ENCODE data around the gene RASSF8. TPM values are rescaled to one million over a fixed set of nuclear protein-coding genes. Genes with fewer than 3 reads are reported as not detected.

RASSF8 gene
- total and polyA plus RNA-seq, 2 of the 8 experiments (the other 6 are each of a cell fraction or from before 2014, with no cell fraction given): 6.4 to 46.7 TPM

GRCh38 chr12:26032290-26032689 is 73.8 kb downstream of the RASSF8 start:
- no peaks in the 10 kb centered on the region for H3K36me3 ChIP-seq (ENCODE audit: control insufficient read depth in 2 of 4, insufficient read depth in 4 of 4, low read length in 3 of 4)
- no peak overlapping the region for H4K91ac ChIP-seq (replicated peaks; ENCODE audit: insufficient read length, low read length)
- H3K56ac ChIP-seq (replicated peaks; ENCODE audit: insufficient read length, low read depth, low read length): no peak overlapping the region
- no peak overlapping the region for H2BK5ac ChIP-seq (ENCODE audit: low read depth, low read length)
- no peak overlapping the region for H4K8ac ChIP-seq (ENCODE audit: extremely low read depth, insufficient read depth, low read length)
- peaks cover 0 to 32% of the 10 kb centered on the region in 2 experiments; a peak in 2 of 4 replicates for H3K79me2 ChIP-seq (ENCODE audit: control insufficient read depth in 1 of 2, insufficient read depth in 2 of 2, low read length in 2 of 2)
- H2AK5ac ChIP-seq (ENCODE audit: low read depth, low read length): no peak overlapping the region
- CTCF ChIA-PET (ENCODE audit: partially characterized antibody): interaction anchor here (1.0 to 2.3 kb wide), 7 partner anchors 10 to 596 kb away, joined by 3 to 6 read pairs (median 5); no protein-coding TSS in a partner anchor
- H2AFZ ChIP-seq (ENCODE audit: low read length): no peak overlapping the region
- peaks cover 10% of the 10 kb centered on the region for H3K79me1 ChIP-seq (ENCODE audit: low read depth, low read length)
- H2BK12ac ChIP-seq (ENCODE audit: low read depth, low read length): no peak overlapping the region
- H2BK15ac ChIP-seq (ENCODE audit: low read length): no peak overlapping the region
- H3K4me3 ChIP-seq (ENCODE audit: extremely low read depth in 1 of 4, insufficient read depth in 2 of 4, low read depth in 3 of 4, low read length in 4 of 4): no peak overlapping the region
- H3K23ac ChIP-seq (ENCODE audit: insufficient read length): no peak overlapping the region
- no peak overlapping the region for H2BK120ac ChIP-seq (replicated peaks; ENCODE audit: low read depth, low read length)
- no peak overlapping the region for H2BK20ac ChIP-seq (ENCODE audit: low read length)
- no peaks in the 10 kb centered on the region for H3K9me3 ChIP-seq (ENCODE audit: insufficient read depth in 2 of 2, low read depth in 1 of 2, low read length in 1 of 2)
- H3K4me1 ChIP-seq (replicated peaks in 1 of 4; ENCODE audit: control insufficient read depth in 3 of 4, insufficient read depth in 4 of 4, low read length in 3 of 4): peaks cover 0 to 2% (median 0%) of the 10 kb centered on the region in 4 experiments; a peak in 2 of 7 replicates
- no peak overlapping the region for H4K5ac ChIP-seq (ENCODE audit: insufficient read length, low read depth, low read length)
- 81% methylated on average over 1 of the region's 1 CpG; no CpG with 5 or more reads in 1 of the 2 experiments for whole genome bisulfite sequencing, 2 experiments (ENCODE audit: extremely low coverage in 1 of 2, insufficient coverage in 1 of 2, insufficient read length in 1 of 2, insufficient replicate concordance in 2 of 2, low coverage in 1 of 2, low lambda C conversion rate in 2 of 2, missing lambda C conversion rate in 1 of 2)
- DNase-seq (ENCODE audit: low read depth in 1 of 2, low spot score in 2 of 2) (no peak), FAIRE-seq (no peak)
- TF ChIP-seq NANOG (IDR thresholded peaks at IDR 0.05; ENCODE audit: insufficient read depth, low read depth, low read length, poor library complexity, severe bottlenecking) (no peak), SP4 (IDR thresholded peaks at IDR 0.05; ENCODE audit: low read length) (no peak), KDM4A (IDR thresholded peaks at IDR 0.05; ENCODE audit: low read depth, low read length, severe bottlenecking) (no peak), HDAC2 (IDR thresholded peaks at IDR 0.05; ENCODE audit: borderline replicate concordance in 1 of 2, low read depth in 2 of 2, low read length in 2 of 2) (no peak), CEBPB (IDR thresholded peaks at IDR 0.05; ENCODE audit: low read depth, low read length) (no peak), SIN3A (conservative IDR thresholded peaks at IDR 0.05 in 1 of 2, IDR thresholded peaks at IDR 0.05 in 1 of 2; ENCODE audit: low read depth in 1 of 2, low read length in 2 of 2) (no peak), SAP30 (IDR thresholded peaks at IDR 0.05; ENCODE audit: insufficient read depth, insufficient replicate concordance, low read length) (no peak), FOSL1 (IDR thresholded peaks at IDR 0.05; ENCODE audit: insufficient read depth, low read depth, low read length) (no peak), CTBP2 (IDR thresholded peaks at IDR 0.05; ENCODE audit: borderline replicate concordance, insufficient read depth, insufficient read length, low read length) (no peak)
- TF ChIP-seq, protein P1, sequence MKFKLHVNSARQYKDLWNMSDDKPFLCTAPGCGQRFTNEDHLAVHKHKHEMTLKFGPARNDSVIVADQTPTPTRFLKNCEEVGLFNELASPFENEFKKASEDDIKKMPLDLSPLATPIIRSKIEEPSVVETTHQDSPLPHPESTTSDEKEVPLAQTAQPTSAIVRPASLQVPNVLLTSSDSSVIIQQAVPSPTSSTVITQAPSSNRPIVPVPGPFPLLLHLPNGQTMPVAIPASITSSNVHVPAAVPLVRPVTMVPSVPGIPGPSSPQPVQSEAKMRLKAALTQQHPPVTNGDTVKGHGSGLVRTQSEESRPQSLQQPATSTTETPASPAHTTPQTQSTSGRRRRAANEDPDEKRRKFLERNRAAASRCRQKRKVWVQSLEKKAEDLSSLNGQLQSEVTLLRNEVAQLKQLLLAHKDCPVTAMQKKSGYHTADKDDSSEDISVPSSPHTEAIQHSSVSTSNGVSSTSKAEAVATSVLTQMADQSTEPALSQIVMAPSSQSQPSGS (IDR thresholded peaks at IDR 0.05; ENCODE audit: low read length): no peak
- no peak overlapping the region for H3K4me2 ChIP-seq (ENCODE audit: insufficient read depth in 1 of 2, low read depth in 2 of 2, low read length in 2 of 2)
- H3K27me3 ChIP-seq (replicated peaks in 1 of 4; ENCODE audit: control insufficient read depth in 3 of 4, extremely low read depth in 1 of 4, insufficient read depth in 3 of 4, low read length in 3 of 4): no peaks in the 10 kb centered on the region
- no peaks in the 10 kb centered on the region for H3K23me2 ChIP-seq (ENCODE audit: low read depth, low read length)
- POLR2A ChIA-PET (ENCODE audit: partially characterized antibody): interaction anchor here (1.4 kb wide), 1 partner anchor 12 kb away, joined by 4 read pairs; no protein-coding TSS in a partner anchor
- no peak overlapping the region for H3K27ac ChIP-seq (ENCODE audit: low read depth, low read length)
- H4K20me1 ChIP-seq (replicated peaks in 1 of 2; ENCODE audit: control insufficient read depth in 1 of 2, insufficient read depth in 2 of 2, low read length in 2 of 2): peaks cover 0 to 1% of the 10 kb centered on the region in 2 experiments
- no peak overlapping the region for H3K9ac ChIP-seq (replicated peaks in 1 of 4; ENCODE audit: extremely low read depth in 1 of 4, low read depth in 3 of 4, low read length in 3 of 4)
- H3K14ac ChIP-seq (ENCODE audit: insufficient read length): no peak overlapping the region
- H3K4ac ChIP-seq (replicated peaks; ENCODE audit: insufficient read length, low read depth, low read length): no peak overlapping the region
- no peak overlapping the region for H3K18ac ChIP-seq (ENCODE audit: extremely low read depth, low read length)
